Effector memory CD4-positive, alpha-beta T cell (primary cell): Measurements from ENCODE around the gene ZBTB45.

Experiments
- DNase-seq, 3 donors: peaks; one replicate each; pipeline ENCODE4 v3.0.0-alpha.2; 2020
- H3K27ac ChIP-seq: 2 replicates; pipeline ENCODE4 v1.7.0; 2013; ENCODE audit warnings: mild to moderate bottlenecking, low read length, moderate library complexity; ENCODE audit not compliant: insufficient read depth, poor library complexity, severe bottlenecking
- H3K27me3 ChIP-seq: replicated peaks from 2 replicates; pipeline ENCODE4 v1.7.0; 2013; ENCODE audit warnings: mild to moderate bottlenecking, low read length; ENCODE audit not compliant: insufficient read depth, control insufficient read depth, poor library complexity, severe bottlenecking
- H3K36me3 ChIP-seq: 2 replicates; pipeline ENCODE4 v1.7.0; 2013; ENCODE audit warnings: mild to moderate bottlenecking, low read length, moderate library complexity; ENCODE audit not compliant: control insufficient read depth, insufficient read depth
- H3K4me1 ChIP-seq: 2 replicates; pipeline ENCODE4 v1.7.0; 2013; ENCODE audit warnings: low read length, mild to moderate bottlenecking; ENCODE audit not compliant: control insufficient read depth, insufficient read depth, poor library complexity, severe bottlenecking
- H3K4me3 ChIP-seq: 2 replicates; pipeline ENCODE4 v1.7.0; 2013; ENCODE audit warnings: low read length, low read depth, mild to moderate bottlenecking; ENCODE audit not compliant: insufficient read depth, poor library complexity, severe bottlenecking
- H3K9me3 ChIP-seq: 2 replicates; pipeline ENCODE4 v1.7.0; 2013; ENCODE audit warnings: mild to moderate bottlenecking, low read length, moderate library complexity; ENCODE audit not compliant: control insufficient read depth

ZBTB45 gene

DNA sequence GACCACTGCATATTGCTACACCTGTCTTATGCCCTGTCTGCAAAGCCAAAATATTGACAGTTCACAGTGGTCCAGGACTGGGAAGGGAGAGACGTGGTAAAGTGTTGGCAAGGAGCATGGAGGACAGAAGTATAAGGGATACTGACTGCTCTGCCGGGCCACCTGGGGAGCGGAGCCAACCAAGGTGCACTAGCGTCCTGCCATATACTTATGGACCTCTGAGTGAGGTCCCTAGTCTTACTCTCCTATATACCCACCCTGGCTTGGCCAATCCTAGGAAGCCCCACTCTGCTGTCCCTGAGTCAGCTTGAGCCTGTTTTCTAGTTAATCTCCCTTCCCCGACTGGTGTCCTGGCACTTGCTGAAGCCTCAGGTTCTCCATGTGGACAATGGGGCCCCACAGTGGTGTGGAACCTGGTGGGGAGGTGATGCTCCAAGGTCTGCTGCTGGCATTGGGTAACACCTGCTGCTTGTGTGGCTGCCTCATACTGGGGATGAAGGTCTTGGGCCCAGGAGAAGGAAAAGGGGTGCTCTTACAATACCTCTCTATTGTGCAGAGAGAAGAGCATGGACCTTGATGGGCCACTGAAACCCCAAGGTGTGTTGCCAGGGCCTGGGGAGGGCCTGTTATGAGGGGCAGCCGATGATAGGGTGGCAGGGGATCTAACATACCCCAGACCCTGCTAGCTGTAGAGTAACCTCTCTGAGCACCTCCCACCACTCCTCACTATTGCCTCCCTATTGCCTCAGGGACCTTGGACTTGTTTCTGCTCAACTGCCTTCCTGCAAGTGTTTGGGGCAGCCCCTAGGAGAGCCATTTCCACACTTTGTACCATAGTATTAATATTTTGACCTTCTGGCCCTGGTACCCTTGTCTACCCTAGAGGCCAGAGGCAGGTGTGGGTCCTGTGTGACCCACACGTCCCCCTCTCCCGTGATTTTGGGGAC lies 17.5 kb upstream of the ZBTB45 start:
- Histone ChIP-seq H3K4me3 (no peak overlapping the region), H3K27ac (no peak overlapping the region)
- DNase-seq = no peak

DNA sequence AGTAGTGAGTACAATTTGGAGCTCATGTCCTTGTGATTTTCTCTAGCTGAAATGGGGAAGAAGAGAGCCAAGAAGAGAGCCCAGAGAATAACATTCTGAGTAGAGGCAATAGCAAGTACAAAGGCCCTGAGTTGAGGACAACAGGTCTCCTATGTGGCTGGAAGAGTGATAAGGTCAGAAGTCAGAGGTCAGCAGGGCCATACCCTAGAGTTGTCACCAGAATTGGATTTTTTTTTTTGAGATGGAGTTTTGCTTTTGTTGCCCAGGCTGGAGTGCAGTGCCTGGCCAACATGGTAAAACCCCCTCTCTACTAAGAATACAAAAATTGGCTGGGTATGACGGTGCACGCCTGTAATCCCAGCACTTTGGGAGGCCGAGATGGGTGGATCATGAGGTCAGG lies 16.2 kb upstream of the ZBTB45 start:
- no peaks in the 10 kb centered on the region for H3K9me3 ChIP-seq
- H3K36me3 ChIP-seq = no peaks in the 10 kb centered on the region
- H3K27ac ChIP-seq = no peak overlapping the region
- H3K27me3 ChIP-seq = no peaks in the 10 kb centered on the region
- H3K4me3 ChIP-seq = no peak overlapping the region
- H3K4me1 ChIP-seq = peaks cover 7% of the 10 kb centered on the region
- DNase-seq = no peak

More for the DNA sequence above, 17.5 kb upstream of the ZBTB45 start:
- Histone ChIP-seq H3K4me1 (peaks cover 7% of the 10 kb centered on the region), H3K9me3 (no peaks in the 10 kb centered on the region), H3K36me3 (no peaks in the 10 kb centered on the region), H3K27me3 (no peaks in the 10 kb centered on the region)

DNA sequence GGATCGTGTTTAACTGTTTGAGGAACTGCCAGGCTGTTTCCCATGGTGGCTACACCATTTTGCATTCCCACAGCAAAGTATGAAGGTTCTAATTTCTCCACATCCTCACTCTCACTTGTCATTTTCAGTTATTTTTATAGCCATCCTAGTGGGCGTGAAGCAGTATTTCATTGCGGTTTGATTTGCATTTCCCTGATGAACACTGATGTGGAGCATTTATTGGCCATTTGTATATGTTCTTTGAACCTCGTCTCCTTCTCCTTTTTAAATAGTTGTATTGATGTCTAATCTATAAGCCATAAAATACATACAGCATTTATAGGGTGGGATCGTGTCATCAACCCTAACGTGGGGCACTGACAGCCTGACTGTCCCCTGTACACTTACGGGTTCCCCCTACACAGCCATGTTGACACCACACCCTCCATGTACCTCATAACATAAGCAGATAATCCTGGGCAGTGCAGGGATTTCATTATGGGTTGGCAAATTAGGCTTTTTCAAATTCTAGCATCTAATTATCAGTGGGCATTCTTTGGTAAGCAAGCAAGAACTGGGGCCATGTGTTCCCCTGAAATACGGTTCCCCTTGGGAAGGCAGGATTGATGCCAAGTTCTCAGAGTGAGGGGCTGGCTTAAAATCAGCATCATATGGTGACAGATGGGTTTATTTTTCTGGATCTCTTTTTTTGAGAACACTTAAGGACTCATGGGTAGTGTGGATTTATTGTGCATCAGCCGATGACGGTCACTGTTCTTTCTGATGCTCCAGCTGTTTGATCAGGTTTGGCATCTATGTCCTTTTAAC lies 11.6 kb upstream of the ZBTB45 start:
- no peaks in the 10 kb centered on the region for H3K36me3 ChIP-seq
- H3K4me1 ChIP-seq = no peaks in the 10 kb centered on the region
- no peaks in the 10 kb centered on the region for H3K27me3 ChIP-seq
- H3K9me3 ChIP-seq = no peaks in the 10 kb centered on the region
- no peak for DNase-seq
- H3K27ac ChIP-seq = no peak overlapping the region
- H3K4me3 ChIP-seq = no peak overlapping the region

DNA sequence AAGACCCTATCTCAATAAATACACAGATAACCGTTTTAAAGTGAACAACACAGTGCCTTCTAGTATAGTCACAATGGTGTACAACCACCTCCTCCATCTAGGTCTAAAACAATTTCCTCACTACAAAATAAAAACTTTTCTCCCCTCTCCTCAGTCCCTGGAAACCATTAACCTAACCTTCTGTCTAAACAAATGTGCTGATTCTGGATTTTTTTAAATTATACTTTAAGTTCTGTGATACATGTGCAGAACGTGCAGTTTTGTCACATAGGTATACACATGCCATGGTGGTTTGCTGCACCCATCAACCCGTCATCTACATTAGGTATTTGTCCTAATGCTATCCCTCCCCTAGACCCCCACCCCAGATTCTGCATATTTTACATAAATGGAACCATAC lies 9.8 kb upstream of the ZBTB45 start:
- Histone ChIP-seq H3K4me3 (no peak overlapping the region), H3K9me3 (no peaks in the 10 kb centered on the region), H3K4me1 (no peaks in the 10 kb centered on the region), H3K27ac (no peak overlapping the region), H3K36me3 (no peaks in the 10 kb centered on the region), H3K27me3 (no peaks in the 10 kb centered on the region)
- no peak for DNase-seq

DNA sequence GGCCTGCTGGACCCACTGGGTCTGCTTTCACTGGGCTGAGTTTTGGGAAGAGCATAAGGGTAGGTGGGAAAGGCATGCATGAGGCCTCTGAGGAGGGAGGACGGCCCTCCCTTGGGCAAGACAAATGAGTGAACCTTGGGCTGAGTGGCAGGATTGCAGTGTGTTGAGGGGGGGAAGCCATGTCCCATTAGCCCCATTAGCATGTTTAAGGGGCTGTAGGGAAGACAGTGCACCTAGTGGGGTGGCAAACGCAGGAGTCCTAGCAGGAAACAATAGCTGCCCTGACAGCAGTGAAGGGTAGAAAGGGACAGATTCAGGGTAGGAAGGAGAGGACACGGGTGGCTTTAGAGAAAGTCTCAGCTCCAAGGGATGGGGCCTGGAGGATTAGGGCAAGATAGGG lies 3.1 kb upstream of the ZBTB45 start:
- DNase-seq = no peak
- Histone ChIP-seq H3K4me1 (peaks cover 14% of the 10 kb centered on the region), H3K27ac (no peak overlapping the region), H3K4me3 (no peak overlapping the region), H3K36me3 (no peaks in the 10 kb centered on the region), H3K9me3 (no peaks in the 10 kb centered on the region), H3K27me3 (no peaks in the 10 kb centered on the region)

DNA sequence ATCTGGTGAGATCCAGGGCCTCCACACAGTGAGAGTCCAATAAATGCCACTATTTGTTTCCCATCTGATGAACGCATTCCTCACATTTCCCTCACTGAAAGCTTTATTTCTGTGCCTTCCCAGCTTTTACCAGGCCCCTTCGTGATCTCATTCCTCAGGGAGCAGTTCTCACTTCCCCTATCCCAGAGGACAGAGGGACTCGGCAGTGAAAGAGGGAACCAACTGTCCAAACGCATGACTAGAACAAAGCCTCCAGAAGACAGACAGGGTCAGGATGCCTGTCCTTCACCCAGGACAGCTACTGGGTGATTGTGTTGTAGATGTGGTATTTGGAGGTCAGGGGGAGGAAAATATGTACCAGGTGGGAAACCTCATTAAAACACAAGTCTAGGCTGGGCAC lies 2.0 kb upstream of the ZBTB45 start:
- Histone ChIP-seq H3K27me3 (no peaks in the 10 kb centered on the region), H3K4me3 (no peak overlapping the region), H3K27ac (no peak overlapping the region), H3K36me3 (peaks cover 8% of the 10 kb centered on the region), H3K9me3 (no peaks in the 10 kb centered on the region), H3K4me1 (peaks cover 14% of the 10 kb centered on the region)
- DNase-seq = no peak

DNA sequence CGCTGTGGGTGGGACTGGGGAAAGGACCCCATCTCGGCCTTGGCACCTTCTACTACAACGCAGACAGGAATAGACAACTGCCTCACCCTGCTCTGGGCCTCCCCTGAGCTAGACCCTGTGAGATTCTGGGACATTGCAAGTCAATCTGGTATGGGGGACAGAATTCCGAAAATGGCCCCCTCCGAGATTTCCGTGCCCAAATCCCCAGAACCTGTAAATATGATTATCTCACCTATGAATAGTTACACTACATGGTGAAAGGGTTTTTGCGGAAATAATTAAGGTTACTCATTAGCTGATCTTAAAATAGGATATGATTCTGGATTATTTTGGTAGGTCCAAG lies 618 bp upstream of the ZBTB45 start:
- peaks cover 16% of the 10 kb centered on the region for H3K36me3 ChIP-seq
- H3K27me3 ChIP-seq = no peaks in the 10 kb centered on the region
- no peaks in the 10 kb centered on the region for H3K9me3 ChIP-seq
- peak overlapping the region; percentile 73 for H3K27ac ChIP-seq
- H3K4me1 ChIP-seq = peaks cover 14% of the 10 kb centered on the region
- DNase-seq = no peak
- H3K4me3 ChIP-seq = peak overlapping the region; percentile 61

DNA sequence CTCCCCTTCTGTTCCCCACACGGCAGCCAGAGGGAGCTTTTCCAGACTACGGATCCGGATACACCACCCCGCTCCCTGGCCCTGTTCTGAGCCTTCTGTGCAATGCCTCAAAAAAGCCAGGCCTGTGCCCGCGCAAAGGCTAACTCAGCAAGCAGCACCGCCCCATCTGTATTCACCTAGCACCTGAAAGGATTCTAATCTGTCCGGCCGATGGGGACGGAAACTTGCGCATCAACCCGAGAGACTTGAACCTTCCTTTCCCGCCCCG lies 589 bp downstream of the ZBTB45 start:
- H3K4me3 ChIP-seq = peak overlapping the region; percentile 61
- peak overlapping the region; percentile 73 for H3K27ac ChIP-seq
- H3K36me3 ChIP-seq = peaks cover 16% of the 10 kb centered on the region
- H3K4me1 ChIP-seq = peaks cover 20% of the 10 kb centered on the region
- DNase-seq = peak; percentile 21 to 41 (median 25)
- no peaks in the 10 kb centered on the region for H3K27me3 ChIP-seq
- no peaks in the 10 kb centered on the region for H3K9me3 ChIP-seq

DNA sequence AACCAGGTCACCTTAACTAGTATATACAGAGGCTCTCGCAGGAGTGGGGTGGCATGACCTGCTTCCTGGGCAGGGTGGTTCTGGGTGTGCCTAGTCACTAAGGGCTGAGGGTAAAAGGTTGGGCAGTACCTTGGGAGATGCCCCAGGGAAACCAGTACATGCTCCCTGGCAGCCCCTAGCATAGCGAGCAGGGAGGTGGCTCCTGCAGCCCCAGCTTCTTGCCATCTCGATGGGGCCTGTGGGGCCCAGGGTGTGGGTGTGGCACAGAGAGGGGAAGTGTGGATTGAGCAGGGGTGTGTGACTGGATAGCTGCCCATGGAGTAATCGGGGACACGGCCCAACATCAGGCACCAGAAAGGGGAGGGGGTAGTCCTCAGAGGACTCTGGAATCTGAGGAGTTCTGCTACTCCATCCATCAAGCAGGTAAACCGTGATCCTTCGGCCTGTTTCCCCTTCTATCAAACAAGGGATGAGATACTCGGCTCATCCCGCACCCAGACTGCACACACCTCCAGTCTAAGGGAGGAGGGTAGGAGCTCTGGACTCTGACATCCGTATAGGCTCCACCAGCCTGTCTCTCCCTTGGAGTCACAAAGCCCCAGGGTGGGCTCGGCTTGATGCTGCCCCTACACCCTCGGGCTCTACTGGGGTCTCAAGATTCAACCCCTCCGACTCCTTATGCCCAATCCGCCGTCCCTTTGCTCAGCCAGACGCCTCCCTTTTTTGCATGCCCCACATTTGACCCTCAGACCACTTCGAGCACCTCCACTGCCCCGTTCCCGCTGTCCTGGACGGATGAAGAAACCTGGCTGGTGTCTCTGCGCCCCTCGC lies 1.1 kb downstream of the ZBTB45 start:
- DNase-seq = no peak

More for the DNA sequence above, 1.1 kb downstream of the ZBTB45 start:
- Histone ChIP-seq H3K36me3 (peaks cover 16% of the 10 kb centered on the region), H3K4me3 (peak overlapping the region; percentile 61), H3K27me3 (no peaks in the 10 kb centered on the region), H3K4me1 (peaks cover 24% of the 10 kb centered on the region), H3K27ac (peak overlapping the region; percentile 73), H3K9me3 (no peaks in the 10 kb centered on the region)
